GM18520 (cell line): Measurements from ENCODE around the gene FRMD4A.
"Not testable (repeated sequence)": the region's sequence is repeated elsewhere in the genome, so short reads cannot be mapped to it uniquely, and the experiment has no call there.

Experiments
- ATAC-seq: cut with Tn5 transposase; IDR thresholded peaks from one replicate; pipeline ENCODE4 v1.9.1; 2021; ENCODE audit not compliant: unreplicated experiment

Gene FRMD4A

DNA sequence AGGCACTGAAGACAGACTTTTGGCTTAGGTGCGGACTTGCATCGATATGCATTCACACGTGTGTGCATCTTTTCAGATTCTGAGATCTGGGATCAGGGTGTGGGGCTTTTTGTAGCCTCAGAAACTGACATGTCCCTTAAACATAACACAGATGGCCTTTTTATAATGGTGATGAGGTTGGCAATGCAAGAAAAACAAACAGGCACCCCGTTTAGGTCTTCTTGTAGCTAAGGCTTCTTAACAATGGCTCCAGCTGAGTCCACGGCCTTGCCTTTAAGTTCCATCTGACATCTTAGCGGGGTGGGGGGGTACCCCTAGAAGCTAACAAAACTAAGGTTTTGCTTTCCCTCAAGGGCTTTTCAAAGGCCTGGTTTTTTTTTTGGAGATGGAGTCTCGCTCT, 597.7 kb downstream of the FRMD4A start:
- no peak for ATAC-seq

DNA sequence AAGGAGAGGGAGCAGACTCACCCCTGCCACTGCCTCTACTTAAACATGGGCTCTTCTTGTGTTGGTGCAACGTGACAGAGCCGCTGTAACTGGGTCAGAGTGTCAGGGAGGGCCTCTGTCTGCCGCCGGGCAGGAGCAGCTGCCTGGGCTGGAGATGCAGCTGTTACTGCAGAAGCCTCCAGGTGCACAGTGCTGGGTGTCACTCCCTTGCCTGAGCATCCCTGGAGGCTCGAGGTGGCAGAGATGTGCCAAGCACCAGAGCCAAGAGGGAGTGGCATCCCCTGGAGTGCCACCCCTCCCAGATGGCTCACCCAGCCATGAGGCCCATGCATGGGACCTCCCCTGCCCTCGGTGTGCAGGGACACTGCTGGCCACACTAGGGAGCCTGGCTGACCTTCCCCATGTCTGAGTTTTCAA, 598.3 kb downstream of the FRMD4A start:
- ATAC-seq, result no peak

GRCh38 chr10:13731799-13732198, 598.9 kb downstream of the FRMD4A start:
- ATAC-seq, result no peak

- no peak for ATAC-seq
These were observed 599.8 kb downstream of the FRMD4A start for GRCh38 chr10:13730956-13731355.

DNA sequence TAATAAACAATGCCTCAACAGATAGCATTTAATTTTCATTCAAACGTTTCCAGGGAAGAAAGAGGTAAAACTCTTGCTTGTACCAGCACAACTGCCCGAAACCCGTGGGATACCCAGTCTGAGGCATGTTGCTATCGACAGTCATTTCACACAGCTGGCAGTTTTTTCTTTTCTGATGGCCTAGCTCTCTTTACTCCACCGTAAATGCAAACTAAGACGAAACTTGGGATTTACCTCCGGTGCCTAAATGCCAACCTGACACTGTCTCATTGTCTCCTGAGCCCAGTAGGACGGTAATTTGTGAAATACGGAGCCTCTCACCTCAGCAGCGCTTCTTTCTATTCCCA, 600.4 kb downstream of the FRMD4A start:
- no peak for ATAC-seq

DNA sequence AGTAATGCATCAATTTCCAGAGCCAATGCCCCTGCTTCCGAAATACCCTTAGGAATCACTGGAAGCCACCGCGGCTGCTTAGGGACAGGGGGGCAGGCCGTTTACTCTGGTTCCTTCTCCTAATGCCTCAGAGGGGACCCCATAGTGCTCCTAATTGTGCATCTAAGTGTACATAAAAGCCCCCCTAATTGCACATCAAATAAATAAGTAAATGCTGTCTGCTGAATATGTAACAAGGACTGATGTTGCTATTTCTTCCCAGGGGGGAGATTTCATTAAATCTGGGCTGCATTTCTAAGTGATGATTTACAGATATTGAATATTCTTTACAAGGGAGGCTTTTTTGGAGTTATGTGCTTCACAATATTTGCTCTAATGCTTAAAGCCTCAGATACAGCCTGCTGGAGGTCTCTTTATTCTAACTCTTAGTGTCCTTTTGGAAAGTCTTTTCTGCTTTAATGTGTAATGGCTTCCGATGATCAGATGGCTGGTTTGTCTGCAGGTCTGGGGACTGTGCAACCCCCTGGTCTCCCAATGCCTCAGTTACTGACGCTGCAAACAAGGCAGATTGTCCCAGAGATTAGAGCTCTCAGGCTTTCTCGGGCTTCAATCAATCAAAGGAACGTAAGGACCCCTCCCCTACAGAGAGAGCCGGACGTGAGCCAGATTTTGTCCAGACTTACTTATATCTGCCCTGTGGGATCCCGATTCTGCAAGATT, 601.0 kb downstream of the FRMD4A start:
- ATAC-seq, result no peak

DNA sequence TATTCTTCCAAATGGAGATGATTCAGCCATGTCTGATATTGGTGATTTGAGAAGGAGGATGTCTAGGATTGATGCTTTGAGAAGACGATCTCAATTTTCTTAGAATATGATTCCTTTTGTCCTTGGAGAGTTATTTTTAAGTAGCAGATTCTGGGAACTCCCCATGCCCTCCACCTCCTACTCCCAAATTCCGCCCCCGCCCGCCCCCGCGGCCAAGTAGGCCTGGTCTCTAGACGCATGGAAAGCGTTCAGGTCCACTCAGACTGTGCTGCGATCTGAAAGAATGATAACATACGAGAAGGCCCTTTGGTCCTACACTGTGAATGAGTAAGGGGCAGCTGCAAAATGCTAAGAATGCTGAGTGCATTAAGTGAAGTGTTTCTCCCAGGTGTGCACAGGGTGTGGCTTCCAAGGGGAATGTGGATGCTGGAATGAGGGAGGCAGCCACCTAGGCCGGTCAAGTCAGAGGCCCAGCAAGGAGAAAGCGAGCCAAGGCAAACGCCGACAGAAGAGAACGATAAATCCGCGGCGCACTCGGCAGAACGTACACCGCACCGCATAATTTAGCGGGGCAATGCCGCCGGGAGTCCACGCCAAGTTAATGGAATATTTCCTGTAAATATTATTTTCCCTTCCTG, 601.7 kb downstream of the FRMD4A start:
- no peak for ATAC-seq

GRCh38 chr10:13725594-13725993, 605.1 kb downstream of the FRMD4A start:
- no peak for ATAC-seq

GRCh38 chr10:13724484-13724883, 606.2 kb downstream of the FRMD4A start:
- no peak for ATAC-seq

DNA sequence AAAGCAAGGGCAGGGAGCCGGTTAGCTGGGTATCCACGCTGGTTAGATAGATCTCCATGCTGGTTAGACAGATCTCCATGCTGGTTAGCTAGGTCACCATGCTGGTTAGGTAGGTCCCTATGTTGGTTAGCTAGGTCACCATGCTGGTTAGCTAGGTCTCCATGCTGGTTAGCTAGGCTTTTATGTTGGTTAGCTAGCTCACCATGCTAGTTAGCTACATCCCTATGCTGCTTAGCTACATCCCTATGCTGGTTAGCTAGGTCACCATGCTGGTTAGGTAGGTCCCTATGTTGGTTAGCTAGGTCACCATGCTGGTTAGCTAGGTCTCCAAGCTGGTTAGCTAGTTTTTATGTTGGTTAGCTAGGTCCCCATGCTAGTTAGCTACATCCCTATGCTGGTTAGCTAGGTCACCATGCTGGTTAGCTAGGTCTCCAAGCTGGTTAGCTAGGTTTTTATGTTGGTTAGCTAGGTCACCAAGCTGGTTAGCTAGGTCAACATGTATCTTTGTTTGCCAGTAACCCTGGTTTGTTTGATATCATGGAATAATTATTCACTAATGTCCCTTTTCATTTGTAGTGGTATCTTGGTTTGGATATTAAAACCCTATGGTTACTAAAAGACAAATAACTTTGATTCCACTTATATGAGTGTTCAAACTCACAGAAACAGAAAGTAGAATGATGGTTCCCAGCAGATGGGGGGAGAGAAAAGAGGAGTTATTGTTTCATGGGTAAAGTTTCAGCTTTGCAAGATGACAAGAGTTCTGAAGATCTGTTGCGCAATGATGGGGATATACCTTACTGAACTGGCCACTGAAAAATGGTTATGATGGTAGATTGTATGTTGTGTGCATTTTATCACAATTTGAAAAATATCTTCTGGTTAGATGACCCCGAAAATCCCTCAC, 607.7 kb downstream of the FRMD4A start:
- no peak for ATAC-seq

DNA sequence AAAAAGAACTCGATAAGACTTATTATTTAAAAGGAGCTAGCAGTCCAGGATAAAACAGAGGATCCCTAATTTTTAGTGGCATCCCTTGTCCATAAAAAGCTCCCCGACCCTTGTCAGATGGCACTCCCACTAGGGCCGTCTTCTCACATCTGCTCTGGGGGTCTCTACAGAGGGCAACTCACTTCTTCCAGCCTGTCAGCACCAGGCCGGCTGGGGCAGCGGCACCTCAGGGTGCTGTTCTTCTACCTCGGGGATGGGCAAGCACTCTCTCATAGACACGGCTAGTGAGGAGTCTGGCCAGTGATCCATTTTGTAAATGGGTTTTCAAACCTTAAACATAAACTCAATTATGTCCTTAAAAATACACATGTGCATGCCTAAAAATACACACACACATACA, 609.2 kb downstream of the FRMD4A start:
- no peak for ATAC-seq

GRCh38 chr10:13720699-13721098, 610.0 kb downstream of the FRMD4A start:
- ATAC-seq, result no peak

DNA sequence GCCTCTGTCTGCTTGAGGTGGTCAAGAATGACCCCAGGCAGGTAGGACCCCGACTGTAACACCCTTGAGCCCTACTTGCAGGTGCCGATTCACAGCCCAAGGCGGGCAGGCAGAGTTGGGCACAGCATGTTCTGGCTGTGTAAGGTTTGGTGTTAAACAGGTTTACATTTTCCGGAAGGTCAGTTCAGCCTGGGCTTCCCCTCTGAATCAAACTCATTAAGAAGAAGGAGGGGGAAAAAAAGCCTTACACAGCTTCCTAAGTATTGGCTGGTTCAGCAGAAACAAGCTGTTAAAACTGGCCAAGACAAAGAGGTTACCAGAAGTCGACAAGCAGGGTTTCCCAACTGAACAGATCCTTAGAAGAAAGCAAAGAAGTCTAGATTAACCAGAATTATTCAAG, 611.3 kb downstream of the FRMD4A start:
- ATAC-seq, result no peak

GRCh38 chr10:13718820-13719219, 611.9 kb downstream of the FRMD4A start:
- no peak for ATAC-seq

DNA sequence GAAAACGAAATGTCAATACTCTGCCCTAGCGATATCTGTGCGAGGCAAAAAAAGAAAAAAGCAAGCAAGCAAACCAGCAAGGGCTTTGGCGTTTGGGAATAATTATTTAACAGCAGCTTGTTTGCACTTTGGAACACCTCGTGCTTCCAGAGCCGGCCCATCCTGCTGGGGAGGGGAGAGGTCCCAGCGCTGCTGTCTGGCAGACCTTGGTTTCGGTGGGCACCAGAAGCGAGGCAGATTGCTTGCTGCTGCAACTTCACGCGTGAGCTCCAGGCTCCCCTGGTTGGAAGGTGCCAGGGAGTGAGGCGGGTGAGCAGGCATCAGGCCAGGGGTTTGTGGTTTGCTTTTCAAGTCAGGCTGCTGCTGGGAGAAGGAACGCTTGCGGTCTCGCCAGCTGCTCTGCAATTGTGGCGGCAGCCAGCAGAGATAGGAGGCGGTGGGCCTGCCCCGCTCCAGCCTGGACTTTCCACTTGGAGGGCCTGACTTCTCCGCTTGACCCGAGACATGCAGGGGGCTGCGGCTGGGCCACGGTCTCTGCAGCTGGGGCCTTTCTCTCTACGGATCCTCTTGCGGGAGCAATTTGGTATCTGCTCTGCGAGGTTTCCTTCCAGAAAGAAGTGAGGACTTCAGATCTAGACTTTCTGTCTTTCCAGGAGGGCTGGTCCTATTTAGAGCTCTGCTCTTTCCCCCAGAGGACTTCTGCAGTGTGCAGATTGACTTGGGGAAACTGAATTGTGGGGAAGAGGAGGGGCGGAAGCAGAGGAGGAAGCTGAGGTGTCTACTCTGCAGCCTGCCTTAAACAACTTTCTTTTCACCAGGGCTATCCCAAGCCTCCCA, 612.6 kb downstream of the FRMD4A start:
- no peak for ATAC-seq

- no peak for ATAC-seq
These were observed 613.2 kb downstream of the FRMD4A start for GRCh38 chr10:13717571-13717935.

DNA sequence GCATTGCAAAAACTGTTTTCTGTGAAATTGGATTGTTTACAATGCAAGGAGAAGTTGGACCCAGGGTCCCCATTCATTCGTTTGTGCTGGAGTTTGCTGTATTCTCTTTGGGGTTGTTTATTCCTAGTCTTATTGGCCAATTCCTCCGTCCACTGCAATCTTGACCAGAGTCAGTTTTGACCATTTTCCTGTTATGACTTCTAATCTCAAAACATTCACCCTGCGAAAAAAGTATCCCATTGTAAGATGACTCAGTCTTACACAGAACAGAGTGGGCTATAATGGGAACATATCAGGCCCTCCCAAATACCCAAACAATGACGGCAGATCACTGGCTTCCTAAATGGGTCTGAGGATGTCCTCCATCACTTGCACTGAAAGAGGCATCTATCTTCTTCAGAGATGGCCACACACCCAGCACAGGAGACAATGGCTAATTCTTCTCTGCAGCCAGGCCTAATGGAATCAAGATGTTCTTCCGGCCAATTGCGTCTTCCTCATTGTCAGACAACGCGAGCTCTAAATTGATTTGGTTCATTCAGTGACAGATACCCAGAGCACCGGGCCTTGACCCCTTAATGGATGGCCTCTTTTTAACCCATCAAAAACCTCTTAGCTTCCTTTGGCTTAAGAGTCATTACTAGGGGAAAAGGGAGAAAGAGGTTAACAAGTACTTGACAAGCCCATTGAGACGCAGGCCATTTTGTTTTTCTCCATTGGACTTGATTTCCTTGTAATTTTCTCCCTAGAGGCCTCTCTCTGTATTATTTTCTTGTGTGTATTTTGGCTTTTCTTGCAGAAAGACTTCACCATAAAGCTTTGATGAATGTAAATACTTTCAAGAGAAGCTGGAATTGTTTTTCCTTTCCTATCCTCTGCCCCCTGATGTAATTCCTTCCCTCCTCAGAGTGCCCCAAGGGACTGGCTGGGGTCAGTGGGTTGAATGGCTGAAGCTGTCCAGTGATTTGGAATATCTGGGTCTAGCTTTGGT, 614.3 kb downstream of the FRMD4A start:
- ATAC-seq, result no peak

DNA sequence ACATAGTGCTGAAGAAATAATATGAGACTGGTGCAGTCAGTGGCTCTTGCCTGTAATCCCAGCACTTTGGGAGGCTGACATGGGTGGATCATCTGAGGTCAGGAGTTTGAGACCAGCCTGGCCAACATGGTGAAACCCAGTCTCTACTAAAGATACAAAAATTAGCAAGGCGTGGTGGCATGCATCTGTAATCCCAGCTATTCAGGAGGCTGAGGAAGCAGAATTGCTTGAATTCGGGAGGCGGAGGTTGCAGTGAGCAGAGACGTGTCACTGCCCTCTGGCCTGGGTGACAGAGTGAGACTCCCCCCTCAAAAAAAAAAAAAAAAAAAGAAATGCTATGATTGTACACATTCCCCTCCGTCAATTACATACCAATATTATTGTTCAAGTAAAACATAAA, 615.1 kb downstream of the FRMD4A start:
- ATAC-seq, result not testable (repeated sequence)

DNA sequence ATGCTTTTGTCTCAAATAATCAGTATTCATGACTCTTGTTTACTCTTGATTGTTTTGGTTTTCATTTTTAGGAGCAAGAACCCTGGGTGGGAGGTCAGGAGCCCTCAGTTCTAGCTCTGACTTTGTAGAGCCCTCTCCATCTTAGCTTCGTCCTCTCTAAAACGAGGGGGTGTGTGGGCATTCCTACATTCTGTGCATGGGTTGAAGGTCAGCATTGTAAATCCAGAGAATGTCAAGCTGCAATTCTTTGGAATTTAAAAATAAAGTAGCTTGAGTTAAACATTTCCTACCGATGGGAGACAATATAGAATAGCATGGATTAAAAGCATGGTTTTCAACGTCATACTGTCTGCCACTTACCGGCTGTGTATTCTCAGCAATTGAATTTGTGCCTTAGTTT, 615.6 kb downstream of the FRMD4A start:
- ATAC-seq, result no peak
